Neural cell (in vitro differentiated cells): Measurements from ENCODE around the gene PTDSS2. TPM values are rescaled to one million over a fixed set of nuclear protein-coding genes. Genes with fewer than 3 reads are reported as not detected.

Source experiments
- H2AFZ ChIP-seq: fragments of 200-600, 300-800 bp; sonication (generic), shearing (Covaris generic); 2 replicates; pipeline ENCODE4 v1.6.0; 2014; ENCODE audit warnings: low read depth, mild to moderate bottlenecking, antibody characterized with exemption, low read length, moderate library complexity
- H3F3A ChIP-seq: fragments of 200-600 bp; shearing (Covaris generic); 2 replicates; pipeline ENCODE4 v1.6.1; 2016; ENCODE audit warnings: mild to moderate bottlenecking, moderate library complexity, mixed read lengths, antibody characterized with exemption, low read length; ENCODE audit not compliant: insufficient read depth, poor library complexity, severe bottlenecking
- H3K27ac ChIP-seq: fragments of 200-600, 300-800 bp; sonication (generic), shearing (Covaris generic); 2 replicates; pipeline ENCODE4 v1.5.1; 2014; ENCODE audit warnings: mild to moderate bottlenecking, low read length, moderate library complexity
- H3K27me3 ChIP-seq: fragments of 300-800, 200-600 bp; sonication (generic), shearing (Covaris generic); 2 replicates; pipeline ENCODE4 v1.6.0; 2014; ENCODE audit warnings: mild to moderate bottlenecking, low read depth, low read length, moderate library complexity; ENCODE audit not compliant: insufficient read depth
- H3K36me3 ChIP-seq: fragments of 300-800, 200-600 bp; sonication (generic), shearing (Covaris generic); 2 replicates; pipeline ENCODE4 v1.5.1; 2014; ENCODE audit warnings: mild to moderate bottlenecking, antibody characterized with exemption, low read length, moderate library complexity; ENCODE audit not compliant: insufficient read depth
- H3K4me2 ChIP-seq: fragments of 300-800, 200-600 bp; sonication (generic), shearing (Covaris generic); 2 replicates; pipeline ENCODE4 v1.6.0; 2014; ENCODE audit warnings: mild to moderate bottlenecking, low read length
- H3K4me3 ChIP-seq: fragments of 300-800, 200-600 bp; sonication (generic), shearing (Covaris generic); 2 replicates; pipeline ENCODE4 v1.5.1; 2014; ENCODE audit warnings: mild to moderate bottlenecking, low read length, moderate library complexity
- H3K79me2 ChIP-seq: fragments of 200-600 bp; shearing (Covaris generic); replicated peaks from 2 replicates; pipeline ENCODE4 v1.6.0; 2014; ENCODE audit warnings: mild to moderate bottlenecking, low read length, moderate library complexity; ENCODE audit not compliant: insufficient read depth
- H3K9ac ChIP-seq: fragments of 300-800, 200-600 bp; sonication (generic), shearing (Covaris generic); 2 replicates; pipeline ENCODE4 v1.6.1; 2016; ENCODE audit warnings: mild to moderate bottlenecking, low read length, mixed read lengths
- H3K9me2 ChIP-seq: fragments of 200-600 bp; shearing (Covaris generic); 2 replicates; pipeline ENCODE4 v1.6.1; 2016; ENCODE audit warnings: mild to moderate bottlenecking, low read length, mixed read lengths; ENCODE audit not compliant: insufficient read depth
- H3K9me3 ChIP-seq: fragments of 200-600, 300-800 bp; sonication (generic), shearing (Covaris generic); 2 replicates; pipeline ENCODE4 v1.6.1; 2016; ENCODE audit warnings: mild to moderate bottlenecking, mixed run types, low read length, moderate library complexity, mixed read lengths
- H4K20me1 ChIP-seq: fragments of 200-600 bp; shearing (Covaris generic); 2 replicates; pipeline ENCODE4 v1.6.1; 2016; ENCODE audit warnings: mild to moderate bottlenecking, mixed run types; ENCODE audit not compliant: insufficient read depth
- CTCF ChIP-seq: fragments of 450-650 bp; IDR thresholded peaks from 2 replicates; pipeline ENCODE4 v1.5.1; 2014; ENCODE audit warnings: antibody characterized with exemption, mild to moderate bottlenecking, moderate library complexity; ENCODE audit not compliant: poor library complexity, severe bottlenecking
- EP300 ChIP-seq: fragments of 450-650 bp; conservative IDR thresholded peaks from 2 replicates; pipeline ENCODE4 v1.6.1; 2014; ENCODE audit warnings: antibody characterized with exemption, mild to moderate bottlenecking, moderate library complexity; ENCODE audit not compliant: poor library complexity, severe bottlenecking
- EZH2 ChIP-seq: fragments of 200-600, 300-800 bp; shearing (Covaris generic), sonication (generic); IDR thresholded peaks from 2 replicates; pipeline ENCODE4 v1.6.1; 2014; ENCODE audit warnings: antibody characterized with exemption, low read length, borderline replicate concordance, mild to moderate bottlenecking; ENCODE audit not compliant: insufficient read depth, poor library complexity, severe bottlenecking
- MXI1 ChIP-seq: fragments of 450-650 bp; conservative IDR thresholded peaks from 2 replicates; pipeline ENCODE4 v1.6.1; 2014; ENCODE audit warnings: antibody characterized with exemption, mild to moderate bottlenecking; ENCODE audit not compliant: poor library complexity, severe bottlenecking
- POLR2AphosphoS5 ChIP-seq: IDR thresholded peaks from 2 replicates; pipeline ENCODE4 v1.6.1; 2012
- RAD21 ChIP-seq: fragments of 450-650 bp; conservative IDR thresholded peaks from 2 replicates; pipeline ENCODE4 v1.6.1; 2014; ENCODE audit warnings: antibody characterized with exemption, mild to moderate bottlenecking, moderate library complexity
- REST ChIP-seq: IDR thresholded peaks from 2 replicates; pipeline ENCODE4 v1.6.1; 2012; ENCODE audit warnings: borderline replicate concordance
- SMC3 ChIP-seq: fragments of 450-650 bp; conservative IDR thresholded peaks from 2 replicates; pipeline ENCODE4 v1.6.1; 2014; ENCODE audit warnings: antibody characterized with exemption, mild to moderate bottlenecking, moderate library complexity; ENCODE audit not compliant: poor library complexity
- TAF1 ChIP-seq: IDR thresholded peaks from 2 replicates; pipeline ENCODE4 v1.6.1; 2012; ENCODE audit warnings: low read depth
- polyA plus RNA-seq: library from polyadenylated mRNA; depleted of rRNA; stranded (reverse); fragments of >200 nt; gene quantifications from 2 replicates; pipeline ENCODE4 v1.2.3, GENCODE V29; 2014

PTDSS2 gene
- polyA plus RNA-seq, 1 donor from 2014 or later = 54.3 TPM

- Histone ChIP-seq H3F3A (no peaks in the 10 kb centered on the region), H3K9me2 (no peaks in the 10 kb centered on the region), H2AFZ (no peak overlapping the region), H3K27ac (no peak overlapping the region), H4K20me1 (no peaks in the 10 kb centered on the region), H3K27me3 (no peaks in the 10 kb centered on the region), H3K79me2 (no peaks in the 10 kb centered on the region), H3K4me2 (no peak overlapping the region), H3K9ac (no peak overlapping the region), H3K9me3 (no peaks in the 10 kb centered on the region), H3K36me3 (peaks cover 7% of the 10 kb centered on the region), H3K4me3 (no peak overlapping the region)
- TF ChIP-seq RAD21 (no peak), SMC3 (no peak), POLR2AphosphoS5 (no peak), CTCF (no peak), REST (no peak), MXI1 (no peak), EZH2 (no peak), EP300 (no peak)
These were observed 44.9 kb downstream of the PTDSS2 start for GRCh38 chr11:494761-495536.

GRCh38 chr11:495537-495931 is 45.5 kb downstream of the PTDSS2 start:
- Histone ChIP-seq H3K79me2 (no peaks in the 10 kb centered on the region), H3K9me2 (no peaks in the 10 kb centered on the region), H3K9ac (no peak overlapping the region), H3K4me3 (no peak overlapping the region), H4K20me1 (no peaks in the 10 kb centered on the region), H3K36me3 (peaks cover 7% of the 10 kb centered on the region), H3K4me2 (no peak overlapping the region), H3F3A (no peaks in the 10 kb centered on the region), H3K27ac (no peak overlapping the region), H3K9me3 (no peaks in the 10 kb centered on the region), H3K27me3 (no peaks in the 10 kb centered on the region), H2AFZ (no peak overlapping the region)
- no peak for TF ChIP-seq TAF1
- no peak for TF ChIP-seq EZH2
- no peak for TF ChIP-seq EP300
- TF ChIP-seq REST = no peak
- no peak for TF ChIP-seq SMC3
- no peak for TF ChIP-seq RAD21
- TF ChIP-seq MXI1 = no peak
- TF ChIP-seq CTCF = no peak
- no peak for TF ChIP-seq POLR2AphosphoS5
